Measurements from ENCODE around the gene KIF18B. TPM values are rescaled to one million over a fixed set of nuclear protein-coding genes. Genes with fewer than 3 reads are reported as not detected.
A peak's percentile ranks its signal among the peaks of the same experiment; 100 is the strongest.

KIF18B gene
- total RNA-seq, 4 donors from 2014 or later = 0.30 to 0.66 TPM; not detected in 2

GRCh38 chr17:44922746-44923470, 24.7 kb downstream of the KIF18B start:
- no peaks in the 10 kb centered on the region for H3K36me3 ChIP-seq
- no peak overlapping the region for H3K4me3 ChIP-seq
- DNase-seq (ENCODE audit: low spot score in 2 of 2) = no peak
- no peaks in the 10 kb centered on the region for H3K9me3 ChIP-seq
- H3K4me1 ChIP-seq = peaks cover 0 to 34% (median 9%) of the 10 kb centered on the region in 4 donors
- 55 to 58% methylated on average over 14 to 19 of the region's 19 CpGs for WGBS, 2 donors
- no peak overlapping the region for H3K27ac ChIP-seq
- H3K27me3 ChIP-seq = no peaks in the 10 kb centered on the region
- TF ChIP-seq CTCF (IDR thresholded peaks at IDR 0.05) (no peak), POLR2A (IDR thresholded peaks at IDR 0.05) (no peak), EP300 (IDR thresholded peaks at IDR 0.05) (no peak)

GRCh38 chr17:44922136-44922535, 25.4 kb downstream of the KIF18B start:
- H3K27me3 ChIP-seq = no peaks in the 10 kb centered on the region
- H3K4me1 ChIP-seq = peaks cover 0 to 41% (median 13%) of the 10 kb centered on the region in 4 donors
- H3K36me3 ChIP-seq = no peaks in the 10 kb centered on the region
- WGBS, 2 donors = 83 to 92% methylated on average over 5 to 6 of the region's 6 CpGs
- H3K4me3 ChIP-seq = no peak overlapping the region
- no peak for DNase-seq (ENCODE audit: low spot score in 2 of 2)
- TF ChIP-seq EP300 (IDR thresholded peaks at IDR 0.05) (no peak), POLR2A (IDR thresholded peaks at IDR 0.05) (no peak), CTCF (IDR thresholded peaks at IDR 0.05) (no peak)
- H3K9me3 ChIP-seq = no peaks in the 10 kb centered on the region
- no peak overlapping the region for H3K27ac ChIP-seq

- Histone ChIP-seq H3K4me3 (no peak overlapping the region), H3K4me1 (peaks cover 0 to 48% (median 14%) of the 10 kb centered on the region in 4 donors), H3K9me3 (no peaks in the 10 kb centered on the region), H3K27ac (peak overlapping the region in 2 of 4 donors; percentile 70 to 78), H3K36me3 (no peaks in the 10 kb centered on the region), H3K27me3 (no peaks in the 10 kb centered on the region)
- TF ChIP-seq POLR2A (IDR thresholded peaks at IDR 0.05) = no peak
- DNase-seq (ENCODE audit: low spot score in 2 of 2) = no peak
- WGBS, 2 donors = 52 to 56% methylated on average over 11 of the region's 11 CpGs
These were observed 26.3 kb downstream of the KIF18B start for GRCh38 chr17:44921122-44921882.

GRCh38 chr17:44920565-44920940, 27.0 kb downstream of the KIF18B start:
- TF ChIP-seq CTCF (IDR thresholded peaks at IDR 0.05) (no peak), EP300 (IDR thresholded peaks at IDR 0.05) (no peak), POLR2A (IDR thresholded peaks at IDR 0.05) (no peak)
- 70 to 77% methylated on average over 7 of the region's 7 CpGs for WGBS, 2 donors

GRCh38 chr17:44919885-44920564, 27.5 kb downstream of the KIF18B start:
- WGBS, 2 donors = 8 to 21% methylated on average over 6 to 8 of the region's 9 CpGs
- H3K4me3 ChIP-seq = no peak overlapping the region
- TF ChIP-seq CTCF (IDR thresholded peaks at IDR 0.05) (peak; percentile 72 to 94 (median 87)), POLR2A (IDR thresholded peaks at IDR 0.05) (no peak), EP300 (IDR thresholded peaks at IDR 0.05) (peak in 1 of 2 donors; percentile 62)
- H3K4me1 ChIP-seq = peaks cover 0 to 61% (median 25%) of the 10 kb centered on the region in 4 donors
- no peaks in the 10 kb centered on the region for H3K36me3 ChIP-seq
- DNase-seq (ENCODE audit: low spot score in 2 of 2) = peak; percentile 75 to 78
- H3K27me3 ChIP-seq = no peaks in the 10 kb centered on the region
- peak overlapping the region in 3 of 4 donors; percentile 43 to 78 (median 70) for H3K27ac ChIP-seq
- no peaks in the 10 kb centered on the region for H3K9me3 ChIP-seq

More at GRCh38 chr17:44920565-44920940, 27.0 kb downstream of the KIF18B start:
- Histone ChIP-seq H3K9me3 (no peaks in the 10 kb centered on the region), H3K27ac (peak overlapping the region in 3 of 4 donors; percentile 43 to 78 (median 70)), H3K27me3 (no peaks in the 10 kb centered on the region), H3K4me1 (peaks cover 0 to 55% (median 20%) of the 10 kb centered on the region in 4 donors), H3K36me3 (no peaks in the 10 kb centered on the region), H3K4me3 (no peak overlapping the region)
- no peak for DNase-seq (ENCODE audit: low spot score in 2 of 2)

Measured in tibial nerve (tissue), 4 donors.